ENCODE measurements around the gene CGNL1.

GRCh38 chr15:57571725-57572124, 195.4 kb downstream of the CGNL1 start:
- no peak for TF ChIP-seq CTCF (tag by site-specific recombination; IDR thresholded peaks at IDR 0.05)
- no peak for TF ChIP-seq ZBTB1 (tag by site-specific recombination; IDR thresholded peaks at IDR 0.05)
